Esophagus squamous epithelium (tissue), 5 donors: ENCODE results near the gene CDKAL1. TPM values are rescaled to one million over a fixed set of nuclear protein-coding genes. Genes with fewer than 3 reads are reported as not detected.

Experiments
- DNase-seq: peaks from one replicate; lab custom pipeline; 2025; lab: John Stamatoyannopoulos, UW
- H3K27ac ChIP-seq, 4 donors: fragments of 200-600 bp; sonication (generic); one replicate each; pipeline ENCODE4 v1.5.1; 2016 to 2019; ENCODE audit warnings: mild to moderate bottlenecking in 1 of 4
- H3K27me3 ChIP-seq, 4 donors: fragments of 200-600 bp; sonication (generic); 1 replicate in 3 of 4; 2 replicates in 1 of 4; pipeline versions ENCODE4 v1.5.1 to v1.6.0; 2017 to 2021; ENCODE audit warnings: antibody characterized with exemption in 1 of 4
- H3K36me3 ChIP-seq, 3 donors: fragments of 200-600 bp; sonication (generic); one replicate each; pipeline ENCODE4 v1.5.1; 2016 to 2019
- H3K4me1 ChIP-seq, 3 donors: fragments of 200-600 bp; sonication (generic); one replicate each; pipeline ENCODE4 v1.5.1; 2017 to 2019
- H3K4me3 ChIP-seq, 4 donors: fragments of 200-600 bp; sonication (generic); 1 replicate in 3 of 4; 2 replicates in 1 of 4; pipeline ENCODE4 v1.5.1; 2016 to 2019; ENCODE audit warnings: mild to moderate bottlenecking in 2 of 4, moderate library complexity in 1 of 4
- H3K9me3 ChIP-seq, 3 donors: fragments of 200-600 bp; sonication (generic); one replicate each; pipeline ENCODE4 v1.5.1; 2016 to 2019
- CTCF ChIP-seq, 6 experiments: fragments of 450-650 bp in 4 of 6; fragments of 200-600 bp in 2 of 6; sonication (generic) in 2 of 6; IDR thresholded peaks; one replicate each; pipeline ENCODE4 v1.5.1; 2016 to 2019; ENCODE audit warnings: antibody characterized with exemption in 6 of 6, mild to moderate bottlenecking in 4 of 6, moderate library complexity in 4 of 6
- POLR2A ChIP-seq, 4 donors: fragments of 450-650 bp; IDR thresholded peaks; one replicate each; pipeline ENCODE4 v1.6.1; 2017; ENCODE audit warnings: antibody characterized with exemption in 4 of 4, mild to moderate bottlenecking in 4 of 4, moderate library complexity in 3 of 4
- WGBS, 2 donors: methylation state at CpG; one replicate each; pipeline ENCODE4 v1.1.5; 2018; 5-methylcytosine and 5-hydroxymethylcytosine counted together
- intact Hi-C: fragments of 100-400 bp; cut with DNase I; formaldehyde crosslinking; loops from one replicate; pipeline ENCODE4 v1.15.0; 2022
- total RNA-seq, 4 donors: library from RNA; depleted of rRNA; stranded (reverse); fragments of >200 nt; gene quantifications; one replicate each; pipeline ENCODE4 v1.1.0, GENCODE V29; 2016
- donor health status: DM: yes; HTN: yes; CAD: no.

CDKAL1 gene
- total RNA-seq, 4 donors from 2014 or later: 6.5 to 13.0 (median 10.7) TPM

- no peak for DNase-seq
- Histone ChIP-seq H3K4me3 (no peak overlapping the region), H3K4me1 (peaks cover 0 to 21% (median 10%) of the 10 kb centered on the region in 3 donors), H3K9me3 (no peaks in the 10 kb centered on the region), H3K36me3 (peaks cover 0 to 6% (median 0%) of the 10 kb centered on the region in 3 donors), H3K27me3 (no peaks in the 10 kb centered on the region), H3K27ac (no peak overlapping the region)
- WGBS, 2 donors: 65 to 72% methylated on average over 4 of the region's 4 CpGs
- TF ChIP-seq POLR2A (IDR thresholded peaks at IDR 0.05) (no peak), CTCF (IDR thresholded peaks at IDR 0.05) (no peak)
- intact Hi-C loops: no loop called here
Measured at GRCh38 chr6:21185861-21186478, 651.7 kb downstream of the CDKAL1 start.

GRCh38 chr6:21186479-21187055 is 652.3 kb downstream of the CDKAL1 start:
- intact Hi-C loops: no loop called here
- TF ChIP-seq POLR2A (IDR thresholded peaks at IDR 0.05): no peak
- TF ChIP-seq CTCF (IDR thresholded peaks at IDR 0.05): no peak
- 43 to 44% methylated on average over 2 of the region's 2 CpGs for WGBS, 2 donors
- Histone ChIP-seq H3K27ac (no peak overlapping the region), H3K4me1 (peaks cover 0 to 21% (median 10%) of the 10 kb centered on the region in 3 donors), H3K36me3 (no peaks in the 10 kb centered on the region), H3K9me3 (no peaks in the 10 kb centered on the region), H3K27me3 (no peaks in the 10 kb centered on the region), H3K4me3 (no peak overlapping the region)
- DNase-seq: no peak

DNA sequence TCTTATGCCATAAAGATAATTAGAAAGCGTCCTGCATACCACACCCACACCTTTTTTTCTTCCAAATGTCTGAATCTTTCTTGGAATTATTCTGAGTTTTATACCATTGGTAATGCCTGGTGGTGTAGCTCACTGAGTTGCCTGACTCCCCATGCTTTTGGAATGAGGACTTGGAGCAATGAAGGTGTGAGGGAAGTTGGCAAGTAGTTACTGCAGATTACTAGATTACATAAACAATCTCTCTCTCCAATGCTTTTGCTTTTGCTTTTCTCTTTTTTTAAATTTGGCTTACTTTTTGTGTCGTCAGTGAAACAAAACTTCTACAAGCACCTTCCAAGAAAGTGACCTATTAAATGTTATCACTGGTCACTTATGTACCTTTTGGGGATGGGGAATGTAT is 653.2 kb downstream of the CDKAL1 start:
- no peak for DNase-seq
- Histone ChIP-seq H3K27me3 (no peaks in the 10 kb centered on the region), H3K4me3 (no peak overlapping the region), H3K27ac (no peak overlapping the region), H3K4me1 (peaks cover 0 to 21% (median 10%) of the 10 kb centered on the region in 3 donors), H3K36me3 (no peaks in the 10 kb centered on the region), H3K9me3 (no peaks in the 10 kb centered on the region)
- TF ChIP-seq POLR2A (IDR thresholded peaks at IDR 0.05): no peak
- no peak for TF ChIP-seq CTCF (IDR thresholded peaks at IDR 0.05)
- intact Hi-C loops: no loop called here
- 69 to 89% methylated on average over 2 of the region's 2 CpGs for WGBS, 2 donors

DNA sequence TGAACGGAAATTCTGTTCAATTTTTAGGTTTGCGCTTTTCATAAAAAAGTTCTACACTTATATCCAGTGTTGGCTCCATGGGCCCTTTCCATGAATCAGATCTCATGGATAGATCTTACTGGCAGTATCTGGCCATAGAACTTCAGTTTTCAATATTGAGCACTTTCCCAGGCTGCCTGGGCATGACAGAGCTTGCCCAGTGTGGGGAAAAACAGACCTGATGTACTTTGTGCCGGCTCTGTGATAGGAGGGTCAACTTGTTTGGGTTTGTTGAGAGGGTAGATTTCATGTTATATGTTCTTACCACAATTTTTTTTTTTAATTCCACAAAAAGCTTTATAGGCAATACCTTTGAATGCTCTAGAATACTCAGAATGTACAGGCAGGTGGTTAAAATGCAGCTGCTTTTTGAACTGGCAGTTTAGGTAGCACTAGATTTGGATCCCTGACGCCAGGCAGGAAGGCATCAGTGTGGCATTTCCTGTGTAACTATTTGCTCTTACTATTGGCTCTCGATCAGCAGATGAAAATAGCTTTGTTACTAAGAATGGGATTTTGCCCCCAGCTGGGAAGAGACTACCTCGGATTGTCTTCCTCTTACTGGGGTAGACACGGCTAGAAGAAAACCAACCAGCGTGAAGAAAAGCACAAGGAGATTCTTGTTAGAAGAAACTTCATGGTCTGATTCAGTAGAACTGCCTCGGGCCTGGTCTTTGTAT is 654.4 kb downstream of the CDKAL1 start:
- WGBS, 2 donors: 36 to 50% methylated on average over 9 of the region's 9 CpGs
- H3K9me3 ChIP-seq: no peaks in the 10 kb centered on the region
- H3K27me3 ChIP-seq: no peaks in the 10 kb centered on the region
- no peaks in the 10 kb centered on the region for H3K36me3 ChIP-seq
- DNase-seq: no peak
- no peak overlapping the region for H3K4me3 ChIP-seq
- intact Hi-C loops: no loop called here
- no peak for TF ChIP-seq POLR2A (IDR thresholded peaks at IDR 0.05)
- TF ChIP-seq CTCF (IDR thresholded peaks at IDR 0.05): no peak
- H3K4me1 ChIP-seq: peaks cover 0 to 21% (median 10%) of the 10 kb centered on the region in 3 donors
- H3K27ac ChIP-seq: peak overlapping the region in 3 of 4 donors; percentile 4 to 49 (median 39)

DNA sequence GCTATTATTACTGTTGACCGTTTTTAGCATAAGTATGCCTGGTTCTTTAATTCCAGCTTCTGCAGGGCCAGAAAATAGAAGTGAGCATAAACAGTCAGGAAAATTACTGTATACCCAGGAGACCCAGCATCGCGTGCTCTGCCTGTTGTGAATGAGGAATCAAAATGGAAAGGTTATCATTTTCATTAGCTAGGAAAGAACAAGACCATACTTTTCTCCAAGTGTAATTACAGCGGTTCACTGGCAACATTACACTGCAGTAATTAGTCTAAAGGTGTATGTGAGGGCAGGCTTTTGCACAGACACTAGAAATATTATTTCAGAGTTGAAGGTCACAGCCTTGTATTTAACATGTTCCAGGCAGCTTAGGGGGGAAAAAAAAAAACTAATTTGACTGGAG is 655.5 kb downstream of the CDKAL1 start:
- Histone ChIP-seq H3K9me3 (no peaks in the 10 kb centered on the region), H3K27me3 (no peaks in the 10 kb centered on the region), H3K4me3 (no peak overlapping the region), H3K36me3 (no peaks in the 10 kb centered on the region), H3K27ac (no peak overlapping the region), H3K4me1 (peaks cover 0 to 21% (median 10%) of the 10 kb centered on the region in 3 donors)
- DNase-seq: no peak
- intact Hi-C loops: no loop called here
- WGBS, 2 donors: 86 to 89% methylated on average over 4 of the region's 4 CpGs
- TF ChIP-seq POLR2A (IDR thresholded peaks at IDR 0.05): no peak
- no peak for TF ChIP-seq CTCF (IDR thresholded peaks at IDR 0.05)
